Smooth muscle cell (in vitro differentiated cells): Measurements from ENCODE around the gene HOXA4. TPM values are rescaled to one million over a fixed set of nuclear protein-coding genes. Genes with fewer than 3 reads are reported as not detected.

ENCODE experiments used
- DNase-seq: peaks from one replicate; lab custom pipeline; 2025; ENCODE audit not compliant: unreplicated experiment; lab: John Stamatoyannopoulos, UW
- H2AFZ ChIP-seq: fragments of 200-600 bp; sonication (generic); 2 replicates; pipeline ENCODE4 v1.6.0; 2016; ENCODE audit warnings: antibody characterized with exemption, low read depth, mild to moderate bottlenecking
- H3F3A ChIP-seq: fragments of 200-600 bp; sonication (generic); 2 replicates; pipeline ENCODE4 v1.6.0; 2017; ENCODE audit warnings: antibody characterized with exemption, low read depth
- H3K27ac ChIP-seq: fragments of 200-600 bp; sonication (generic); 2 replicates; pipeline ENCODE4 v1.5.1; 2016; ENCODE audit warnings: low read depth, mild to moderate bottlenecking
- H3K27me3 ChIP-seq: fragments of 200-600 bp; sonication (generic); 2 replicates; pipeline ENCODE4 v1.6.1; 2016; ENCODE audit warnings: low read depth, mild to moderate bottlenecking
- H3K36me3 ChIP-seq: fragments of 200-600 bp; sonication (generic); 2 replicates; pipeline ENCODE4 v1.5.1; 2016; ENCODE audit warnings: low read depth
- H3K4me1 ChIP-seq: fragments of 200-600 bp; sonication (generic); 2 replicates; pipeline ENCODE4 v1.5.1; 2016; ENCODE audit warnings: low read depth
- H3K4me2 ChIP-seq: fragments of 200-600 bp; sonication (generic); 2 replicates; pipeline ENCODE4 v1.6.0; 2016; ENCODE audit warnings: mild to moderate bottlenecking
- H3K4me3 ChIP-seq: fragments of 200-600 bp; sonication (generic); 2 replicates; pipeline ENCODE4 v1.5.1; 2016; ENCODE audit warnings: mild to moderate bottlenecking
- H3K79me2 ChIP-seq: fragments of 200-600 bp; sonication (generic); 2 replicates; pipeline ENCODE4 v1.6.0; 2016; ENCODE audit warnings: low read depth, mild to moderate bottlenecking
- H3K9ac ChIP-seq: fragments of 200-600 bp; sonication (generic); 2 replicates; pipeline ENCODE4 v1.6.0; 2016; ENCODE audit warnings: low read depth
- H3K9me3 ChIP-seq: fragments of 200-600 bp; sonication (generic); replicated peaks from 2 replicates; pipeline ENCODE4 v1.5.1; 2016; ENCODE audit warnings: low read depth
- H4K20me1 ChIP-seq: fragments of 200-600 bp; sonication (generic); 2 replicates; pipeline ENCODE4 v1.6.0; 2016; ENCODE audit warnings: low read depth
- CTCF ChIP-seq: fragments of 200-600 bp; sonication (generic); IDR thresholded peaks from 2 replicates; pipeline ENCODE4 v1.5.1; 2017; ENCODE audit warnings: borderline replicate concordance, mild to moderate bottlenecking, antibody characterized with exemption; ENCODE audit not compliant: insufficient read depth, poor library complexity, severe bottlenecking
- WGBS: methylation state at CpG from one replicate; pipeline ENCODE4 v1.1.7; 2016; ENCODE audit warnings: low lambda C conversion rate; 5-methylcytosine and 5-hydroxymethylcytosine counted together
- polyA plus RNA-seq: library from polyadenylated mRNA; unstranded; fragments of >200 nt; fragmentation: Nextera tagmentation; extraction: Ambion mirVana; gene quantifications from 2 replicates; pipeline ENCODE4 v1.2.1, GENCODE V29; 2016
- total RNA-seq: library from RNA; depleted of rRNA; stranded (reverse); fragments of >200 nt; gene quantifications from 2 replicates; pipeline ENCODE4 v1.2.3, GENCODE V29; 2014

Gene HOXA4
- total and polyA plus RNA-seq, 2 experiments from 2014 or later, result 0.22 TPM; not detected in 1

GRCh38 chr7:27133409-27134231, 3.1 kb upstream of the HOXA4 start:
- H2AFZ ChIP-seq, result no peak overlapping the region
- H3K27me3 ChIP-seq, result peaks cover 100% of the 10 kb centered on the region
- no peaks in the 10 kb centered on the region for H3K36me3 ChIP-seq
- H3K79me2 ChIP-seq, result no peaks in the 10 kb centered on the region
- no peaks in the 10 kb centered on the region for H3F3A ChIP-seq
- no peaks in the 10 kb centered on the region for H3K9me3 ChIP-seq
- no peak for TF ChIP-seq CTCF
- no peaks in the 10 kb centered on the region for H4K20me1 ChIP-seq
- H3K4me2 ChIP-seq, result no peak overlapping the region
- H3K4me3 ChIP-seq, result no peak overlapping the region
- H3K27ac ChIP-seq, result no peak overlapping the region
- DNase-seq, result no peak
- peaks cover 7% of the 10 kb centered on the region for H3K4me1 ChIP-seq
- no peak overlapping the region for H3K9ac ChIP-seq
- 25% methylated on average over 18 of the region's 18 CpGs for WGBS

- TF ChIP-seq CTCF, result no peak
- Histone ChIP-seq H3K79me2 (no peaks in the 10 kb centered on the region), H3K4me1 (peaks cover 7% of the 10 kb centered on the region)
These were observed 2.4 kb upstream of the HOXA4 start for GRCh38 chr7:27132978-27133377.

GRCh38 chr7:27132214-27132613, 1.7 kb upstream of the HOXA4 start:
- peaks cover 7% of the 10 kb centered on the region for H3K4me1 ChIP-seq
- no peak overlapping the region for H3K9ac ChIP-seq
- no peak for TF ChIP-seq CTCF
- peaks cover 100% of the 10 kb centered on the region for H3K27me3 ChIP-seq
- no peak overlapping the region for H2AFZ ChIP-seq
- H3K4me3 ChIP-seq, result no peak overlapping the region
- H3K27ac ChIP-seq, result no peak overlapping the region
- no peak for DNase-seq
- H3K9me3 ChIP-seq, result no peaks in the 10 kb centered on the region
- 46% methylated on average over 2 of the region's 2 CpGs for WGBS
- no peaks in the 10 kb centered on the region for H3K79me2 ChIP-seq
- H3K36me3 ChIP-seq, result no peaks in the 10 kb centered on the region
- no peaks in the 10 kb centered on the region for H3F3A ChIP-seq
- no peak overlapping the region for H3K4me2 ChIP-seq
- no peaks in the 10 kb centered on the region for H4K20me1 ChIP-seq

More at GRCh38 chr7:27132978-27133377, 2.4 kb upstream of the HOXA4 start:
- H3K27me3 ChIP-seq, result peaks cover 100% of the 10 kb centered on the region
- no peak overlapping the region for H3K27ac ChIP-seq
- no peak overlapping the region for H3K4me3 ChIP-seq
- H3K4me2 ChIP-seq, result no peak overlapping the region
- no peaks in the 10 kb centered on the region for H3K36me3 ChIP-seq
- H4K20me1 ChIP-seq, result no peaks in the 10 kb centered on the region
- no peaks in the 10 kb centered on the region for H3F3A ChIP-seq
- no peaks in the 10 kb centered on the region for H3K9me3 ChIP-seq
- H2AFZ ChIP-seq, result no peak overlapping the region
- DNase-seq, result no peak
- no peak overlapping the region for H3K9ac ChIP-seq
- 25% methylated on average over 6 of the region's 6 CpGs for WGBS

GRCh38 chr7:27131390-27131819, 848 bp upstream of the HOXA4 start:
- H2AFZ ChIP-seq, result peak overlapping the region; percentile 94
- H3K79me2 ChIP-seq, result no peaks in the 10 kb centered on the region
- no peaks in the 10 kb centered on the region for H3K36me3 ChIP-seq
- no peak for TF ChIP-seq CTCF
- no peak overlapping the region for H3K27ac ChIP-seq
- DNase-seq, result no peak
- no peaks in the 10 kb centered on the region for H4K20me1 ChIP-seq
- no peak overlapping the region for H3K9ac ChIP-seq
- H3K27me3 ChIP-seq, result peaks cover 100% of the 10 kb centered on the region
- peak overlapping the region; percentile 60 for H3K4me3 ChIP-seq
- H3K9me3 ChIP-seq, result no peaks in the 10 kb centered on the region
- peak overlapping the region; percentile 88 for H3K4me2 ChIP-seq
- no peaks in the 10 kb centered on the region for H3F3A ChIP-seq
- 19% methylated on average over 12 of the region's 12 CpGs for WGBS
- H3K4me1 ChIP-seq, result peaks cover 7% of the 10 kb centered on the region
